ENCODE results near the gene KRTAP22-1. TPM values are rescaled to one million over a fixed set of nuclear protein-coding genes. Genes with fewer than 3 reads are reported as not detected.

The KRTAP22-1 gene
- total RNA-seq, 1 experiment from 2014 or later, result not detected

DNA sequence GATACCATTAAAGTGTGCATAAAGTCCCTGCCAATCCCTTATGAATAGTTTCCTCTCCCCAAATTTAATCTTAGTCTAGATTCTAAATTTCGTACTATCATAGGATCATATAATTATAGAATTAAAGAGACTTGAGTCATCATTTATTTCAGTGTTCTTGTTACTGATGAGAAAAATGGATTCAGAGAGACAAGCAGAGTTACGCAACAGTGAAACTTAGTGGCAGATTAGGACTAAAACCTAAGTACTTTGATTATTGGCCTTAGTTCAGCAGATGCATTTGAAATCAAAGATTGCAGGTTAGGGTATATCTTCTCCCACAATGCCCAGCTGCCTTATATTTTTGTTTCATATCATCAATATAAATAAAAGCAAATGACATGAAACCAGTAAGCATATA, 38.9 kb upstream of the KRTAP22-1 start:
- ChIA-PET CTCF (interaction anchor here (0.6 kb wide), 1 partner anchor 188 kb away, joined by 3 read pairs; no protein-coding TSS in a partner anchor), POLR2A (no interaction called here)
- no TSS peak for BruUV-seq (replicated peaks)
- H3K27ac Mint-ChIP-seq (ENCODE audit: low read depth, unreplicated experiment), result no peak overlapping the region
- no peaks in the 10 kb centered on the region for H3K9me3 Mint-ChIP-seq (ENCODE audit: unreplicated experiment)
- no peaks in the 10 kb centered on the region for H3K36me3 Mint-ChIP-seq (ENCODE audit: insufficient read depth, unreplicated experiment)
- intact Hi-C loops (cut with micrococcal nuclease), result no loop called here
- DNase-seq (ENCODE audit: unreplicated experiment), result no peak
- no peak overlapping the region for H3K4me3 Mint-ChIP-seq (ENCODE audit: unreplicated experiment)
- no peaks in the 10 kb centered on the region for H3K27me3 Mint-ChIP-seq (ENCODE audit: insufficient read depth, unreplicated experiment)
- H3K4me1 Mint-ChIP-seq (ENCODE audit: insufficient read depth, unreplicated experiment), result no peaks in the 10 kb centered on the region
- TF ChIP-seq, protein P1, sequence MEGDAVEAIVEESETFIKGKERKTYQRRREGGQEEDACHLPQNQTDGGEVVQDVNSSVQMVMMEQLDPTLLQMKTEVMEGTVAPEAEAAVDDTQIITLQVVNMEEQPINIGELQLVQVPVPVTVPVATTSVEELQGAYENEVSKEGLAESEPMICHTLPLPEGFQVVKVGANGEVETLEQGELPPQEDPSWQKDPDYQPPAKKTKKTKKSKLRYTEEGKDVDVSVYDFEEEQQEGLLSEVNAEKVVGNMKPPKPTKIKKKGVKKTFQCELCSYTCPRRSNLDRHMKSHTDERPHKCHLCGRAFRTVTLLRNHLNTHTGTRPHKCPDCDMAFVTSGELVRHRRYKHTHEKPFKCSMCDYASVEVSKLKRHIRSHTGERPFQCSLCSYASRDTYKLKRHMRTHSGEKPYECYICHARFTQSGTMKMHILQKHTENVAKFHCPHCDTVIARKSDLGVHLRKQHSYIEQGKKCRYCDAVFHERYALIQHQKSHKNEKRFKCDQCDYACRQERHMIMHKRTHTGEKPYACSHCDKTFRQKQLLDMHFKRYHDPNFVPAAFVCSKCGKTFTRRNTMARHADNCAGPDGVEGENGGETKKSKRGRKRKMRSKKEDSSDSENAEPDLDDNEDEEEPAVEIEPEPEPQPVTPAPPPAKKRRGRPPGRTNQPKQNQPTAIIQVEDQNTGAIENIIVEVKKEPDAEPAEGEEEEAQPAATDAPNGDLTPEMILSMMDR (IDR thresholded peaks at IDR 0.05; ENCODE audit: unreplicated experiment), result no peak

DNA sequence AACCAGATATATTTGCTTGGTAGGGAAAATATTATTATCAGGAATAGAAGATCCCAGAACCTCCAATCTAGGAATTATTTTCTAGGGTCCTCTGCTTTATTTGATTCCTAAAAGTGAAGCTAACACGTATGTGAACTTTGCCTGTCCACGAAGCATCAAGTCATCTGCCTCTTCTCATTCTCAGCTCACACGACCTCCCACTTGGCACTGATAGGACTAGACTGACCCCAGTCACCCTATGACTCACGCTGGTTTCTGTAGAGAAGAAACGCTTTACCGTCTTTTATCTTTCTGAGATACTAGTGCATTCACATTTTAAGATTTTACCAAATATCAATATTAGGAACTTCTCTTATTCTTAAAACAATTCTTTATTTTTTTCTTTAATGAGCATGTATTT, 37.8 kb upstream of the KRTAP22-1 start:
- H3K9me3 Mint-ChIP-seq (ENCODE audit: unreplicated experiment), result no peaks in the 10 kb centered on the region
- H3K36me3 Mint-ChIP-seq (ENCODE audit: insufficient read depth, unreplicated experiment), result no peaks in the 10 kb centered on the region
- CTCF ChIA-PET, result interaction anchor here (0.6 kb wide), 1 partner anchor 33 kb away, joined by 3 read pairs; no protein-coding TSS in a partner anchor
- H3K27me3 Mint-ChIP-seq (ENCODE audit: insufficient read depth, unreplicated experiment), result no peaks in the 10 kb centered on the region
- no peak for DNase-seq (ENCODE audit: unreplicated experiment)
- BruUV-seq (replicated peaks), result no TSS peak
- POLR2A ChIA-PET, result no interaction called here
- H3K27ac Mint-ChIP-seq (ENCODE audit: low read depth, unreplicated experiment), result no peak overlapping the region
- intact Hi-C loops (cut with micrococcal nuclease), result no loop called here
- no peak overlapping the region for H3K4me3 Mint-ChIP-seq (ENCODE audit: unreplicated experiment)
- H3K4me1 Mint-ChIP-seq (ENCODE audit: insufficient read depth, unreplicated experiment), result no peaks in the 10 kb centered on the region
- TF ChIP-seq, protein P1 (IDR thresholded peaks at IDR 0.05; ENCODE audit: unreplicated experiment), result no peak

DNA sequence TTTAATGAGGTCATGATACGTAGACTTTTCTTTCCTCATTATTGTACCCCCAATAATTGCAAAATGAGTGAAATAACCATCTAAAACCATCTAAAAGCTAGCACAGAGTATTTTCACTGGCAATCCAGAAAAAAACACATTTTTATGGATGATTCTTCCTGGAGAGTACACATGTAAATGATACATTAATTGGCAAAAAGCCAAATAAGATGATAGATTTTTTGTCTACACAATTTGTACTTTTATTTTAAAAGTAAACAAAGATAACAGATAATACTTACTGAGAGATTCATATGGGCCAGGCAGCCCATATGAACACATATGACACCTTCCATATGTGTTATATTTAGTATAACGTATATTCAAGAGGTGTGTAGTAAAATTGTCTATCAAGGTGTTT, 37.3 kb upstream of the KRTAP22-1 start:
- no peaks in the 10 kb centered on the region for H3K27me3 Mint-ChIP-seq (ENCODE audit: insufficient read depth, unreplicated experiment)
- no TSS peak for BruUV-seq (replicated peaks)
- intact Hi-C loops (cut with micrococcal nuclease), result no loop called here
- DNase-seq (ENCODE audit: unreplicated experiment), result no peak
- H3K4me3 Mint-ChIP-seq (ENCODE audit: unreplicated experiment), result no peak overlapping the region
- no peaks in the 10 kb centered on the region for H3K9me3 Mint-ChIP-seq (ENCODE audit: unreplicated experiment)
- no peak overlapping the region for H3K27ac Mint-ChIP-seq (ENCODE audit: low read depth, unreplicated experiment)
- POLR2A ChIA-PET, result no interaction called here
- no peaks in the 10 kb centered on the region for H3K4me1 Mint-ChIP-seq (ENCODE audit: insufficient read depth, unreplicated experiment)
- TF ChIP-seq, protein P1 (IDR thresholded peaks at IDR 0.05; ENCODE audit: unreplicated experiment), result no peak
- no peaks in the 10 kb centered on the region for H3K36me3 Mint-ChIP-seq (ENCODE audit: insufficient read depth, unreplicated experiment)
- CTCF ChIA-PET, result interaction anchor here (0.6 kb wide), 1 partner anchor 33 kb away, joined by 3 read pairs; no protein-coding TSS in a partner anchor

DNA sequence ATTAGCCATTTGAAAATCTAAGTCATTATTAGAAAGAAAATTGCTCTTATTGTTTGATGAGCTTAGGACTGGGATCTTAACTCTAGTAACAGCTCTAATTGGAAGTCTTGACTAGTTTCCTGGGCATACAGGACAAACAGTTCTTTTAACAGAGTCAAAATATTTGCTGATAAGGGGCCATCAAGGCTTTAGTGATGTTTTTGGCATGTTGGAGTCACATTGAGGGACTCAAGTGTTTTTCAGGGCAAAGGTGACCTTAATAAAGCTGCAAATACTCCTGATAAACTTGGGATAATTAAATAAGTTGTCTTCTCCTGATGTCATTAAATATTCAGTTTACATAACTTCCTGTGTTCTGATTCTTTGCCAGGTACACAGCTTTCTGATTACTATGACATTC, 33.3 kb upstream of the KRTAP22-1 start:
- Mint-ChIP-seq H3K9me3 (ENCODE audit: unreplicated experiment) (peaks cover 10% of the 10 kb centered on the region), H3K36me3 (ENCODE audit: insufficient read depth, unreplicated experiment) (no peaks in the 10 kb centered on the region), H3K27ac (ENCODE audit: low read depth, unreplicated experiment) (no peak overlapping the region), H3K27me3 (ENCODE audit: insufficient read depth, unreplicated experiment) (peaks cover 15% of the 10 kb centered on the region), H3K4me1 (ENCODE audit: insufficient read depth, unreplicated experiment) (no peaks in the 10 kb centered on the region), H3K4me3 (ENCODE audit: unreplicated experiment) (no peak overlapping the region)
- TF ChIP-seq, protein P1 (IDR thresholded peaks at IDR 0.05; ENCODE audit: unreplicated experiment), result no peak
- ChIA-PET CTCF (no interaction called here), POLR2A (interaction anchor here (0.6 kb wide), 1 partner anchor 14 kb away, joined by 3 read pairs; no protein-coding TSS in a partner anchor)
- BruUV-seq (replicated peaks), result no TSS peak
- DNase-seq (ENCODE audit: unreplicated experiment), result no peak
- intact Hi-C loops (cut with micrococcal nuclease), result no loop called here

All from MCF 10A (cell line).